ENCODE measurements around the gene MAPK1IP1L.

- TF ChIP-seq CTCF (IDR thresholded peaks at IDR 0.05), result no peak
- no peak for TF ChIP-seq EP300 (IDR thresholded peaks at IDR 0.05)
- TF ChIP-seq POLR2A (IDR thresholded peaks at IDR 0.05), result no peak
These were observed 25.5 kb upstream of the MAPK1IP1L start for GRCh38 chr14:55025948-55026347.
